Skeletal muscle tissue (tissue), 4 donors: ENCODE measurements around the gene NPHS1. TPM values are rescaled to one million over a fixed set of nuclear protein-coding genes. Genes with fewer than 3 reads are reported as not detected.

Experiments used
- H3K27ac ChIP-seq: one replicate; pipeline ENCODE4 v1.7.0; 2013; ENCODE audit warnings: mild to moderate bottlenecking, low read depth, low read length, inconsistent platforms
- H3K27me3 ChIP-seq, 3 donors: one replicate each; pipeline ENCODE4 v1.7.0; 2013; ENCODE audit warnings: low read length in 3 of 3; ENCODE audit not compliant: control insufficient read depth in 3 of 3, insufficient read depth in 3 of 3
- H3K36me3 ChIP-seq, 3 donors: one replicate each; pipeline ENCODE4 v1.7.0; 2013; ENCODE audit warnings: low read length in 3 of 3; ENCODE audit not compliant: control insufficient read depth in 3 of 3, insufficient read depth in 3 of 3
- H3K4me1 ChIP-seq, 3 donors: one replicate each; pipeline ENCODE4 v1.7.0; 2013; ENCODE audit warnings: low read length in 3 of 3, mild to moderate bottlenecking in 3 of 3; ENCODE audit not compliant: control insufficient read depth in 3 of 3, insufficient read depth in 3 of 3
- H3K4me3 ChIP-seq, 3 donors: one replicate each; pipeline ENCODE4 v1.7.0; 2013; ENCODE audit warnings: low read length in 3 of 3
- H3K9ac ChIP-seq, 3 donors: one replicate each; pipeline ENCODE4 v1.7.0; 2013; ENCODE audit warnings: low read length in 3 of 3, mild to moderate bottlenecking in 3 of 3, moderate library complexity in 2 of 3, low read depth in 1 of 3
- H3K9me3 ChIP-seq, 3 donors: one replicate each; pipeline ENCODE4 v1.7.0; 2013; ENCODE audit warnings: low read length in 3 of 3; ENCODE audit not compliant: control insufficient read depth in 3 of 3
- total RNA-seq: library from RNA; depleted of rRNA; stranded (reverse); fragments of >200 nt; gene quantifications from one replicate; pipeline ENCODE4 v1.2.3, GENCODE V29; 2014
- donor health status: Osteomylitis.

NPHS1 gene
- total RNA-seq, 1 donor from 2014 or later, result under 0.01 TPM

DNA sequence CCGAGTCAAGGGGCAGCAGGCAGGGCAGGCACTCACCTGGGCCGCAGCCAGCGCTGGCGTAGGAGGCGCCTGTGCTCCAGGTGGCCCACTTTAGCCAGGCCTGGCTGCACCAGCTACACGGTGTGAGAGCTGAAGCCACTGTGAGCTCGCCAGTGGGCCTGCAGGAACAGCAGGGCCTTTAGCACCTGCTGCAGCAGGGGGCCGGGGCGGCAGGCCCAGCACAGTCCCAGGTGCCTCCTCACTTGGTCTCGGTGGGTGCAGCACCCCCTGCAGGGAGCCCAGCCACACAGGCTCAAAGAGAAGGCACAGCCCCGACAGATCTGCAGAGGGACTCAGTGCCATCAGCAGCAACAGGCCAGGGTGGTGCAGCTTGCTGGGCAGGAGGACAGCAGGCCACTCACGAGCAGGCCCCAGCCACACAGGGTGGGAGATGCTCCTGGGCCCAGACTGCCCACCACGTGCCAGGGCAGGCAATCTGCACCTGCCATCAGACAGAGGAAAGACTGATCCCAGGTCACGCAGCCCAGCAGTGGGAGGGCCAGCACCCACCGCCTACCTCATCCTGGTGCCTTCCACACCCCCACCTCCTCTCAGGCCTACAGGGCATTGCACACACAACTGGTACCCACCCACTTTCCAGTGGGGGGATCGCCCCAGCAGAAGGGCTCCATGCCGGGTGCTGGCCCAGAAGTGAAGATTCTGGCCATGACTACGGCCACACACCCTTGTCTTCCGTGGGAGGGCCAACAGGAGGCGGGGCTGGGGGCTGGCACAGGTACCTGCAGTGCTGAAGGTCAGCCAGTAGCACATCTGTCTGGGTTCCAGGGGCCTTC is 61.1 kb downstream of the NPHS1 start:
- H3K9ac ChIP-seq, result no peak overlapping the region

GRCh38 chr19:35789978-35790944 is 62.0 kb downstream of the NPHS1 start:
- Histone ChIP-seq H3K9me3 (no peaks in the 10 kb centered on the region), H3K36me3 (peaks cover 0 to 5% (median 2%) of the 10 kb centered on the region in 3 donors), H3K27me3 (peaks cover 0 to under 1% (median 0%) of the 10 kb centered on the region in 3 donors), H3K4me1 (no peaks in the 10 kb centered on the region), H3K27ac (no peak overlapping the region), H3K4me3 (no peak overlapping the region), H3K9ac (no peak overlapping the region)

More for the DNA sequence above, 61.1 kb downstream of the NPHS1 start:
- H3K4me3 ChIP-seq, result no peak overlapping the region
- H3K9me3 ChIP-seq, result no peaks in the 10 kb centered on the region
- H3K27me3 ChIP-seq, result peaks cover 0 to 4% (median 3%) of the 10 kb centered on the region in 3 donors
- no peak overlapping the region for H3K27ac ChIP-seq
- peaks cover 0 to under 1% (median 0%) of the 10 kb centered on the region in 3 donors for H3K36me3 ChIP-seq
- H3K4me1 ChIP-seq, result no peaks in the 10 kb centered on the region

- H3K36me3 ChIP-seq, result peaks cover 0 to 5% (median 2%) of the 10 kb centered on the region in 3 donors
- H3K27ac ChIP-seq, result no peak overlapping the region
- no peaks in the 10 kb centered on the region for H3K4me1 ChIP-seq
- H3K9me3 ChIP-seq, result no peaks in the 10 kb centered on the region
- no peak overlapping the region for H3K4me3 ChIP-seq
- H3K27me3 ChIP-seq, result no peaks in the 10 kb centered on the region
- no peak overlapping the region for H3K9ac ChIP-seq
These were observed 62.9 kb downstream of the NPHS1 start for GRCh38 chr19:35789195-35789977.

GRCh38 chr19:35788205-35788960 is 63.9 kb downstream of the NPHS1 start:
- no peaks in the 10 kb centered on the region for H3K4me1 ChIP-seq

GRCh38 chr19:35787227-35787799 is 65.0 kb downstream of the NPHS1 start:
- Histone ChIP-seq H3K36me3 (peaks cover under 1 to 5% (median 2%) of the 10 kb centered on the region in 3 donors), H3K4me1 (no peaks in the 10 kb centered on the region), H3K4me3 (no peak overlapping the region), H3K9ac (no peak overlapping the region), H3K27me3 (no peaks in the 10 kb centered on the region), H3K9me3 (no peaks in the 10 kb centered on the region), H3K27ac (no peak overlapping the region)

More at GRCh38 chr19:35788205-35788960, 63.9 kb downstream of the NPHS1 start:
- Histone ChIP-seq H3K27me3 (no peaks in the 10 kb centered on the region), H3K9me3 (no peaks in the 10 kb centered on the region), H3K27ac (no peak overlapping the region), H3K36me3 (peaks cover 0 to 5% (median 2%) of the 10 kb centered on the region in 3 donors), H3K4me3 (no peak overlapping the region), H3K9ac (no peak overlapping the region)

GRCh38 chr19:35786299-35787160 is 65.8 kb downstream of the NPHS1 start:
- Histone ChIP-seq H3K4me3 (no peak overlapping the region), H3K9me3 (no peaks in the 10 kb centered on the region), H3K36me3 (peaks cover 2 to 5% (median 4%) of the 10 kb centered on the region in 3 donors), H3K27ac (no peak overlapping the region), H3K27me3 (no peaks in the 10 kb centered on the region), H3K4me1 (no peaks in the 10 kb centered on the region), H3K9ac (no peak overlapping the region)

- H3K36me3 ChIP-seq, result peaks cover 2 to 9% (median 6%) of the 10 kb centered on the region in 3 donors
These were observed 67.0 kb downstream of the NPHS1 start for GRCh38 chr19:35785339-35785627.

DNA sequence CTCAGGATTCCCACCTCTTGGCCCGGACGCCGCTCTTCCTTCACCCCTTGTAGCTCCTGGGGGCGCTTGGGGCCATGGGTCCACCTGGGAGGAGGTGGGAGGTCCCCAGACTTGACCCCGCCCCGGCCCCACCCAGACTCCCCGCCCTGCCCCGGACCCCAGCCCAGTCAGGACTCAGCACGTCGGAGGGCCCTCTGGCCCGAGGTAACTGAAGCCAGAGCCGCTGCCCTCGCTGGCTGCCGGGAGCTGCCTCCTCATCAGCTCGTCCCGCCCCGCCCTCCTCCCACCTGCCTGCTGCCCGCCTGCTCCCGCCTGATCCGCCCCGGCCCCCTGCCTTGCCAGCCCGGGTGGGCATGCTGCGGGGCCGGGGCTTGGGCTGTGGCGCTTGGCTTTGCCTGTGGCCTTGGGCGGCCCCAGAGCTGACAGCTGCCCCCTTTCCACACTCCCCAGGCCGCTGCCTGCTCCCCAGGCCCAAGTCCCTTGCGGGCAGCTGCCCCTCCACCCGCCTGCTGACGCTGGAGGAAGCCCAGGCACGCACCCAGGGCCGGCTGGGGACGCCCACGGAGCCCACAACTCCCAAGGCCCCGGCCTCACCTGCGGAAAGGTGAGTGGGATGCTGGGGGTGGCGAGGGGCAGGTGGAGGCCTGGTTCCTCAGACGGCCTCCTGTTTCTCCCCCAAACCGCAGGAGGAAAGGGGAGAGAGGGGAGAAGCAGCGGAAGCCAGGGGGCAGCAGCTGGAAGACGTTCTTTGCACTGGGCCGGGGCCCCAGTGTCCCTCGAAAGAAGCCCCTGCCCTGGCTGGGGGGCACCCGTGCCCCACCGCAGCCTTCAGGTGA is 67.6 kb downstream of the NPHS1 start:
- H3K4me3 ChIP-seq, result no peak overlapping the region
- no peak overlapping the region for H3K27ac ChIP-seq
- H3K27me3 ChIP-seq, result no peaks in the 10 kb centered on the region
- no peaks in the 10 kb centered on the region for H3K9me3 ChIP-seq
- no peak overlapping the region for H3K9ac ChIP-seq
- H3K4me1 ChIP-seq, result no peaks in the 10 kb centered on the region
- H3K36me3 ChIP-seq, result peaks cover 4 to 12% (median 6%) of the 10 kb centered on the region in 3 donors

More at GRCh38 chr19:35785339-35785627, 67.0 kb downstream of the NPHS1 start:
- H3K9ac ChIP-seq, result no peak overlapping the region
- H3K27me3 ChIP-seq, result no peaks in the 10 kb centered on the region
- H3K27ac ChIP-seq, result no peak overlapping the region
- no peak overlapping the region for H3K4me3 ChIP-seq
- no peaks in the 10 kb centered on the region for H3K4me1 ChIP-seq
- no peaks in the 10 kb centered on the region for H3K9me3 ChIP-seq
